Measurements from ENCODE around the gene RPS6KB2.
A peak's percentile ranks its signal among the peaks of the same experiment; 100 is the strongest.
"Not testable (repeated sequence)": the region's sequence is repeated elsewhere in the genome, so short reads cannot be mapped to it uniquely, and the experiment has no call there.

The RPS6KB2 gene

GRCh38 chr11:67464411-67465188 is 36.3 kb downstream of the RPS6KB2 start:
- H3K36me3 ChIP-seq (replicated peaks), result no peaks in the 10 kb centered on the region
- TF ChIP-seq, protein P1, sequence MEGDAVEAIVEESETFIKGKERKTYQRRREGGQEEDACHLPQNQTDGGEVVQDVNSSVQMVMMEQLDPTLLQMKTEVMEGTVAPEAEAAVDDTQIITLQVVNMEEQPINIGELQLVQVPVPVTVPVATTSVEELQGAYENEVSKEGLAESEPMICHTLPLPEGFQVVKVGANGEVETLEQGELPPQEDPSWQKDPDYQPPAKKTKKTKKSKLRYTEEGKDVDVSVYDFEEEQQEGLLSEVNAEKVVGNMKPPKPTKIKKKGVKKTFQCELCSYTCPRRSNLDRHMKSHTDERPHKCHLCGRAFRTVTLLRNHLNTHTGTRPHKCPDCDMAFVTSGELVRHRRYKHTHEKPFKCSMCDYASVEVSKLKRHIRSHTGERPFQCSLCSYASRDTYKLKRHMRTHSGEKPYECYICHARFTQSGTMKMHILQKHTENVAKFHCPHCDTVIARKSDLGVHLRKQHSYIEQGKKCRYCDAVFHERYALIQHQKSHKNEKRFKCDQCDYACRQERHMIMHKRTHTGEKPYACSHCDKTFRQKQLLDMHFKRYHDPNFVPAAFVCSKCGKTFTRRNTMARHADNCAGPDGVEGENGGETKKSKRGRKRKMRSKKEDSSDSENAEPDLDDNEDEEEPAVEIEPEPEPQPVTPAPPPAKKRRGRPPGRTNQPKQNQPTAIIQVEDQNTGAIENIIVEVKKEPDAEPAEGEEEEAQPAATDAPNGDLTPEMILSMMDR (IDR thresholded peaks at IDR 0.05; ENCODE audit: low read depth, low read length, missing control alignments), result no peak
- peak; percentile 62 for DNase-seq
- H3K27me3 ChIP-seq (replicated peaks), result no peaks in the 10 kb centered on the region
- peak overlapping the region; percentile 70 for H3K4me3 ChIP-seq (ENCODE audit: low read depth, low read length)
- in situ Hi-C loops (cut with HindIII; ENCODE audit: low pct_ligation_motif_present, low sequenced_read_pairs), result no loop called here
- peak overlapping the region; percentile 77 for H3K27ac ChIP-seq

GRCh38 chr11:67465189-67465510 is 36.9 kb downstream of the RPS6KB2 start:
- H3K27ac ChIP-seq, result peak overlapping the region; percentile 55
- no peaks in the 10 kb centered on the region for H3K36me3 ChIP-seq (replicated peaks)
- peak overlapping the region; percentile 70 for H3K4me3 ChIP-seq (ENCODE audit: low read depth, low read length)
- TF ChIP-seq, protein P1 (IDR thresholded peaks at IDR 0.05; ENCODE audit: low read depth, low read length, missing control alignments), result no peak
- in situ Hi-C loops (cut with HindIII; ENCODE audit: low pct_ligation_motif_present, low sequenced_read_pairs), result no loop called here
- H3K27me3 ChIP-seq (replicated peaks), result no peaks in the 10 kb centered on the region
- no peak for DNase-seq

- peak overlapping the region; percentile 70 for H3K4me3 ChIP-seq (ENCODE audit: low read depth, low read length)
- DNase-seq; in situ Hi-C loops (cut with HindIII; ENCODE audit: low pct_ligation_motif_present, low sequenced_read_pairs); H3K27me3 ChIP-seq (replicated peaks); H3K27ac ChIP-seq; H3K36me3 ChIP-seq (replicated peaks): not testable (repeated sequence)
Measured at GRCh38 chr11:67465530-67465929, 37.2 kb downstream of the RPS6KB2 start.

DNA sequence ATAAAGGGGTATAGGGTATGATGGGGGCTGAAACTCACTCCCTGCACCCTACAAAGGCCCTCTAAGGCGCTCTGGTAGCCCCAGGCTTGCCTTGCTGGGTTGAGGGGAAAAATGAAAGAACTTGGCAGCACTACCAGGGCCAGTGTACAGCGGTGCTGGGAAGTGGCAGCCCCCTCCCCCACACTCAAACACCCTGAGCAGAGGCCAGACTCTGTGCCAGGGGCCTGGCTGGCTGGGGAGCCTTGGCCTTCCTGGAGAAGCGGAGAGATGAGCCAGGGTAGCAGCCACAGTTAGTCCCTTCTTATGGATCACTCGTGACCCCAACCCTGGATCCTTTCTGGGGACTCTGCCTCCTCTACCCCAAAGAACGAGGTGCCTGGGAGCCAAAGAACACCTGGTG is 38.1 kb downstream of the RPS6KB2 start:
- Histone ChIP-seq H3K4me3 (ENCODE audit: low read depth, low read length) (no peak overlapping the region), H3K36me3 (replicated peaks) (no peaks in the 10 kb centered on the region), H3K27ac (no peak overlapping the region), H3K27me3 (replicated peaks) (no peaks in the 10 kb centered on the region)
- DNase-seq, result no peak
- in situ Hi-C loops (cut with HindIII; ENCODE audit: low pct_ligation_motif_present, low sequenced_read_pairs), result no loop called here
- TF ChIP-seq, protein P1 (IDR thresholded peaks at IDR 0.05; ENCODE audit: low read depth, low read length, missing control alignments), result no peak

GRCh38 chr11:67466962-67467771 is 38.9 kb downstream of the RPS6KB2 start:
- TF ChIP-seq, protein P1 (IDR thresholded peaks at IDR 0.05; ENCODE audit: low read depth, low read length, missing control alignments), result no peak
- DNase-seq, result no peak
- Histone ChIP-seq H3K36me3 (replicated peaks) (no peaks in the 10 kb centered on the region), H3K27me3 (replicated peaks) (no peaks in the 10 kb centered on the region), H3K4me3 (ENCODE audit: low read depth, low read length) (no peak overlapping the region), H3K27ac (no peak overlapping the region)
- in situ Hi-C loops (cut with HindIII; ENCODE audit: low pct_ligation_motif_present, low sequenced_read_pairs), result no loop called here

- in situ Hi-C loops (cut with HindIII; ENCODE audit: low pct_ligation_motif_present, low sequenced_read_pairs), result no loop called here
- Histone ChIP-seq H3K27ac (no peak overlapping the region), H3K27me3 (replicated peaks) (no peaks in the 10 kb centered on the region), H3K4me3 (ENCODE audit: low read depth, low read length) (peak overlapping the region; percentile 73), H3K36me3 (replicated peaks) (no peaks in the 10 kb centered on the region)
- DNase-seq, result no peak
- TF ChIP-seq, protein P1 (IDR thresholded peaks at IDR 0.05; ENCODE audit: low read depth, low read length, missing control alignments), result no peak
Measured at GRCh38 chr11:67468056-67468455, 39.8 kb downstream of the RPS6KB2 start.

All from brain microvascular endothelial cell (primary cell).